ENCODE measurements around the gene TC2N.
A peak's percentile ranks its signal among the peaks of the same experiment; 100 is the strongest.

TC2N gene

DNA sequence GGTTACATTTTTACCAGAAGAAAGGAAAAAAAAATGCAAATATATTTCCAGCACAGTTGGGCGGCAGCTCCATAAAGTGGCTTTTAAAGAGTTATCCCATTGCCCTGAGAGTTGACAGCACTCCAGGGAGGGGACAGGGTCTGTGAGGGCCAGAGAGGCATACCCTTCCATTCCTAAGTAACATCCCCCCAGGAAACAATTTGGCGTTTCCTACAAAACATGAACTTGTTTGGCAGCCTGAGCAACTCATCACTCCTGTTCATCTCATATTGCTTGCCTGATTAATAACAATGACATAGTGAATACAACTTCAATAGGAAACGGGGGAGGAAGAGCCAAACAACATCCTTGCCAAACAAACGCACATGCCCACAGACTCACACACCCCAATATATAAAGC, 23.3 kb downstream of the TC2N start:
- TF ChIP-seq POLR2AphosphoS5 (IDR thresholded peaks at IDR 0.05; ENCODE audit: low read depth, low read length) (no peak), PAX5 (IDR thresholded peaks at IDR 0.05; ENCODE audit: insufficient read depth, low read length, severe bottlenecking) (no peak)
- DNase-seq (ENCODE audit: insufficient read length, low spot score) (no peak), FAIRE-seq (no peak)

DNA sequence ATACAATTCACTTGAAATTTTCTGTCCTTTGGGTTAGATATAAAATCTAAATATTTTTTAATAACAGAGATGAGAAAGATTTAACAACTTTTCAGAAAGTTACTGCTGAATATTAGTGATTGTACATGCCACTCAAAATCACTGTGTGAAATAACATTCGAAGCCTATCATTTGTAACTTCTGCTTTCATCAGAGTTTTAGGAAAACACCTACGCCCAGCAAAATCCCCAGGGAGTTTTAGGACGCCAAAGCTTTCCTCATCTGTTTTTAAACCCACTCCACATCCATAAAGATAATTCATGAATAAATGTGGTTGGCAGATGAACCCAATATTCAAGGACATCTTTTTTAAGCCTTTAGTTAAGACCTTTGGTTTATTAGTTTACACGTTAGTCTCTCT, 23.9 kb downstream of the TC2N start:
- no peak for TF ChIP-seq TAF1 (IDR thresholded peaks at IDR 0.05; ENCODE audit: low read depth, low read length)
- TF ChIP-seq POLR2A (IDR thresholded peaks at IDR 0.05; ENCODE audit: low read depth, low read length), result no peak
- TF ChIP-seq SPI1 (IDR thresholded peaks at IDR 0.05; ENCODE audit: low read depth, low read length), result no peak
- TF ChIP-seq POLR2AphosphoS5 (IDR thresholded peaks at IDR 0.05; ENCODE audit: low read depth, low read length), result no peak
- no peak for FAIRE-seq
- no peak for DNase-seq (ENCODE audit: insufficient read length, low spot score)

DNA sequence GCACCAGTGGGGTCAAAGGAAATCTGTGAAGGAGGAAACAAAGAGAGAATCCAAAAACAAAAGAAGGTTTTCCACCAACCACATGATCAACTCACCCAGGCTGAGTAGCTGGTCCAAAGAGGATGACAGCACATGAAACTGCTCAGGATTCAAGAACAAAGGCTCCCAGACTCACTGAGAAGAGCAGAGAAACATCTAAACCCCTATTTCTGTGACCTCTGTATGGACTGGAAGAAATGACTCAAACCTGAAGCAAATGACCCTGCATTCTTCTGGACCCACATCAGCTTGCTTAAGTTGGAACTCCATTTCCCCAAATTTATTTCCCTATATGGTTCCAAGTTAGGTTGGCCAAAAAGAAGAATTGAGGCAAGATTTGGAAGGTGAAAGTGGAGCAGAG, 26.3 kb downstream of the TC2N start:
- FAIRE-seq, result no peak
- TF ChIP-seq POLR2A (IDR thresholded peaks at IDR 0.05; ENCODE audit: low read depth, low read length) (no peak), POLR2AphosphoS5 (IDR thresholded peaks at IDR 0.05; ENCODE audit: low read depth, low read length) (no peak), PAX5 (IDR thresholded peaks at IDR 0.05; ENCODE audit: insufficient read depth, low read length, severe bottlenecking) (no peak), TAF1 (IDR thresholded peaks at IDR 0.05; ENCODE audit: low read depth, low read length) (no peak), POU2F2 (IDR thresholded peaks at IDR 0.05; ENCODE audit: low read depth, low read length) (no peak), SPI1 (IDR thresholded peaks at IDR 0.05; ENCODE audit: low read depth, low read length) (no peak)
- no peak for DNase-seq (ENCODE audit: insufficient read length, low spot score)

DNA sequence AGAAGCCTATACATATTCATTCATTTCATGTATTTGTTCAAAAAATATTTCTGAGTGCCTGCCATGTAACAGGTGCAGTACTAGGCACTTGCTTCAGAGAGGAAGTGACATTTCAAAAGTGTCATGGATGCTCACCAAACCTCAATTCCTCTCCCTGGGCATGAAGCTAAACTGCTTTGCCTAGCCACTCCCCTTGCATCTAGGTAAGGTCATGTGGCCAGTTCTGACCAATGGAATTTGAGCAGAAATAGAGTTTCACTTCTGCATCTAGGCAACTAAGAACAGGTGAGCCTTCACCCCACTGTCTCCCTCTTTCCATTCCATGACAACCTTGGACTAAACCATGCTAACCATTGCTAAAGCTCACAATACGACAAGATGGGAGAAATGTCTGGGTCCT, 27.6 kb downstream of the TC2N start:
- DNase-seq (ENCODE audit: insufficient read length, low spot score), result no peak
- TF ChIP-seq TAF1 (IDR thresholded peaks at IDR 0.05; ENCODE audit: low read depth, low read length) (no peak), SPI1 (IDR thresholded peaks at IDR 0.05; ENCODE audit: low read depth, low read length) (peak; percentile 82), POU2F2 (IDR thresholded peaks at IDR 0.05; ENCODE audit: low read depth, low read length) (no peak)
- peak; percentile 33 for FAIRE-seq

DNA sequence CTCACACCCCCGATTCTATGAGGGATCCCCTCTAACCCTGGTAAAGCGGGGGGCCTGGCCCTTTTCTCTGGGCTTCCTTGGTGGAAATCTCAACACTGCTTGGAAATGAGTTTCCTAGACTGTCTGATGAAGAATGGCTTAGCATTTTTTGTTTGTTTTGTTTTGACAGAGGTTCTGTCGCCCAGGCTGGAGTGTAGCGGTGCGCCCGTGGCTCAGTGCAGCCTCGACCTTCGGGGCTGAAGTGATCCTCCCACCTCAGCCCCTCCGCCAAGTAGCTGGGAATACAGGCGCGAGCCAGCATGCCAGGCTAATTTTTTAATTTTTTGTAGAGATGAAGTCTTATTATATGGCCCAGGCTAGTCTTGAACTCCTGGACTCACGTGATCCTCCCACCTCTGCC, 30.3 kb downstream of the TC2N start:
- no peak for DNase-seq (ENCODE audit: insufficient read length, low spot score)
- FAIRE-seq, result no peak
- TF ChIP-seq POLR2A (IDR thresholded peaks at IDR 0.05; ENCODE audit: low read depth, low read length), result no peak
- no peak for TF ChIP-seq SPI1 (IDR thresholded peaks at IDR 0.05; ENCODE audit: low read depth, low read length)
- no peak for TF ChIP-seq PAX5 (IDR thresholded peaks at IDR 0.05; ENCODE audit: insufficient read depth, low read length, severe bottlenecking)

DNA sequence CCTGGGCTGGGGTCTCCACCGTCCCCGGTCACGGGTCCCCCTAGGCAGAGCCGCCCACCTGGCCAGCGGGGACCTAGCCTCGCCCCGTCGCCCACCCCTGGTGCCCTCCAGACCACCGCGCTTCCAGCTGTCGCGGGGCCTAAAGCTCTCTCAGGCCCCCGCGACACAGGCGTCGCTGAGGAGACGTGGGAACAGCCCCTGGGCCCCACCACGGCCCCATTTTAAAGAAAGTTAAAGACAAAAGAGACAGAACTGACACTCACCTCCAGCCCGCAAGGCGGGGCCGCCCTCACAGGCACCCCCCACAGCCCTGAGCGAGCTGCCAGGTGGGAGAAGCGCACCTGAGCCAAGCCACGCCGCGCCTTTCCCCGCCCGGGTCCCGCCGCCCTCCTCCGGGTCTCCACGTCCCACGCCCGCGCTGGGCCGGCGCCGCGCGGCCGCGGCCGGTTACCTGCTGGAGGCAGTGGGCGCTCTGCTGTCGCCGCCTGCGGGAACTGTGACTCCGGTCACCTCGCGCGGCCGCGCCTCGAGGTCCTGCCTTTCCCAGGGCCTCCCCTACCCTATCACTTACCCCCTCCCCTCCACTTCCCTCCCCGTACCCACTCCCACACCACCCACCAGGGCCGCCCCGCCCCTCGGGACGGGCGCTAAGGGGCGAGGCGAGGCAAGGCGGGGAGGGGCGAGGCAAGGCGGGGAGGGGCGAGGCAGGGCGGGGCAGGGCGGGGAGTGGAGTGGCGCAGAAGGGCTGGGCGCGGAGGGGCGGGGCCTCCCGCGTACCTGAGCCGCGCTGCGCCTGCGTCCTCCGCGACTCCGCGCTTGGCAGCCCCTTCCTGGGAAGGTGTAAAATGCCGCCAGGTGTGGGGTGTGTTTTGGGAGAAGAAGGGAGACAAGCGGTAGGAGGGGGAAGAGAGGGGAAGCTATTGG, 31.2 kb downstream of the TC2N start:
- no peak for TF ChIP-seq POU2F2 (IDR thresholded peaks at IDR 0.05; ENCODE audit: low read depth, low read length)
- no peak for TF ChIP-seq POLR2AphosphoS5 (IDR thresholded peaks at IDR 0.05; ENCODE audit: low read depth, low read length)
- TF ChIP-seq POLR2A (IDR thresholded peaks at IDR 0.05; ENCODE audit: low read depth, low read length), result no peak
- TF ChIP-seq SPI1 (IDR thresholded peaks at IDR 0.05; ENCODE audit: low read depth, low read length), result no peak
- TF ChIP-seq PAX5 (IDR thresholded peaks at IDR 0.05; ENCODE audit: insufficient read depth, low read length, severe bottlenecking), result no peak
- TF ChIP-seq TAF1 (IDR thresholded peaks at IDR 0.05; ENCODE audit: low read depth, low read length), result no peak
- FAIRE-seq (peak; percentile 71), DNase-seq (ENCODE audit: insufficient read length, low spot score) (peak; percentile 61)

DNA sequence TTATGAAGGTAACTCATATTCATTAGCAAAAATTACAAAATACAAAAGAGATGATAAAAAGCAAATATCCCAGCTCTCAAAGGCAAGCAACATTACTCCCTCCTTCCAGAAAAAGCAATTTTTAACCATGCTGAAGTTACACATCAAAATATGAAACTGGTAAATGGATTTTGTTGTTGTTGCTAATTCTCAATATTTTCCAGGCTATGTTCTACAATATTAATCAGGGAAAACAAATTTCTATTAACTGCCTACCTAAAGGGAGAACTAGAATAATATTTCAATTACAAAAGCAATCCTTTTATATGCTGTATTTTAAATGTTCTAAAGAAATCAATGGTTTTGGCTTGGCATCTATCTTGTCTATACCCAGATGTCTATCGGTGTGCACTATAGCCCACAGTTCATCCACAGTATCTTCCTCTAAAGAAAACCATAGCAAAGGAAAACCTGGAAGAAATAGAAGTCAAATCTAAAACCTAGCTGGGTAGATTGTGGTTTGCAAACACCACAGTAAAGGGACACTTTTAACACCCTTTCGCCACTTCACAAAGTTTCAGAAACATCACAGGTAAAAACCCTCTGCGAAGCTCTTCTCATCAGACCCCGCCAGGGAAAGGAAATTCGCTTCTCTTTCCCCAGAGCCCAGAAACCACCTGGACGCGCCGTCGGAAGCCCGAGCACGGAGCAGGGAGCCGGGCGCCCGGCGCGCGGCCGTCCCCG, 32.0 kb downstream of the TC2N start:
- no peak for DNase-seq (ENCODE audit: insufficient read length, low spot score)
- TF ChIP-seq POU2F2 (IDR thresholded peaks at IDR 0.05; ENCODE audit: low read depth, low read length) (no peak), TAF1 (IDR thresholded peaks at IDR 0.05; ENCODE audit: low read depth, low read length) (no peak), POLR2AphosphoS5 (IDR thresholded peaks at IDR 0.05; ENCODE audit: low read depth, low read length) (no peak), POLR2A (IDR thresholded peaks at IDR 0.05; ENCODE audit: low read depth, low read length) (no peak), PAX5 (IDR thresholded peaks at IDR 0.05; ENCODE audit: insufficient read depth, low read length, severe bottlenecking) (no peak), SPI1 (IDR thresholded peaks at IDR 0.05; ENCODE audit: low read depth, low read length) (no peak)
- no peak for FAIRE-seq

DNA sequence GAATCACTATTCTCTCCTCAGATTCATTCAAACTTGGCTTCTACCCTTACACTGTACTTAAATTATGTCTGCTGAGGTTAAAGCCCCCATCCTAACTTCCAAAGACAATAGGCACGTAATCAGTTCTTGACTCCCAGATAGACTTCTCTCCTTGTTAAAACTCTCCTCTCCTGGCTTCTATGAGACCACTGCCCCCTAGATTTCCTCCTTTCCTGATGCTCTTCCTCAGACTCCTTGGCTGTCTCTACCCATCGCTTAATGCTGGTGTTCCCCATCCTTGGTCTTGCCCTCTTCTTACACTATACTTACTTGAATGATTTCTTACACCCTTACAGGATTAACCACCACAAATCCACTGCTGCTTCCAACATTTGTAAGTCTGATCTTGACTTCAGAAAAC, 32.8 kb downstream of the TC2N start:
- FAIRE-seq (no peak), DNase-seq (ENCODE audit: insufficient read length, low spot score) (no peak)
- TF ChIP-seq PAX5 (IDR thresholded peaks at IDR 0.05; ENCODE audit: insufficient read depth, low read length, severe bottlenecking) (no peak), POU2F2 (IDR thresholded peaks at IDR 0.05; ENCODE audit: low read depth, low read length) (no peak), TAF1 (IDR thresholded peaks at IDR 0.05; ENCODE audit: low read depth, low read length) (no peak), POLR2AphosphoS5 (IDR thresholded peaks at IDR 0.05; ENCODE audit: low read depth, low read length) (no peak)

DNA sequence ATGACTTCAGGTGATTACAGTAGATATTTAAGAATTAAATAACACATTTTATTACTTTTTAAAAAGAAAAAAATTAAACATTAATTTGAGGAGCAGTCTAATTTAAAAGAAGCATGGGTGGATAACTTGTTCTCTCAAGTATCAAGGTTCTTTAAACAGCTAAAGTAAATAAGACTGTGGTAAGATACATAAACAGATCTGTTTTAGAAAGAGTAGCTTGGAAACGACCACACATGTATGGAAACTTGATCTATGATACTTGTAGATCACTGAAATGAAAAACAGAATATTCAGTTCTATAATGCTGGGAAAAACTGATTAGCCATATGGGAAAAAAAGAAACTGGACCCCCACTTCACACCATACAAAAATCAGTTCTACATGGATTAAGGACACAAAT, 36.0 kb downstream of the TC2N start:
- no peak for DNase-seq (ENCODE audit: insufficient read length, low spot score)
- FAIRE-seq, result no peak
- TF ChIP-seq POU2F2 (IDR thresholded peaks at IDR 0.05; ENCODE audit: low read depth, low read length) (no peak), PAX5 (IDR thresholded peaks at IDR 0.05; ENCODE audit: insufficient read depth, low read length, severe bottlenecking) (no peak), TAF1 (IDR thresholded peaks at IDR 0.05; ENCODE audit: low read depth, low read length) (no peak), POLR2A (IDR thresholded peaks at IDR 0.05; ENCODE audit: low read depth, low read length) (no peak), SPI1 (IDR thresholded peaks at IDR 0.05; ENCODE audit: low read depth, low read length) (no peak), POLR2AphosphoS5 (IDR thresholded peaks at IDR 0.05; ENCODE audit: low read depth, low read length) (no peak)

DNA sequence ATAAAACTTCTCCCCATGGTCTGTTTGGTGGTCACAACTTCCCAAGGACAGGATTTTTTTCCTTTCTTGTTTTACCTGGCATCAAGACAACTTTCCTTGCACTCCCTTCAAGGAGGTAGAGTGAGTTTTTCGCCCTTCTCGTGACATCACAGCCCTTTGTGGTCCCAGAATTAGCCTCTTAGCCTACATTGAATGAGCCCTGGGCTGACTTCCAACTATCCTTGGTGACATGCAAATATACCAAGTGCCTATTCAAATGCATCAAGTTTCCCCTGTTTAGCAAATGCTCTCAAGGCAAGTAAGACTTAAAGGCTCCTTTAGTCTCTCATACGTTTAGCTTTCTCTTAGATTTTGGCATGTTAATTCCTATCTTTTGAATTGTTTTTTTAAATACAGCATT, 36.6 kb downstream of the TC2N start:
- TF ChIP-seq POLR2A (IDR thresholded peaks at IDR 0.05; ENCODE audit: low read depth, low read length) (no peak), POU2F2 (IDR thresholded peaks at IDR 0.05; ENCODE audit: low read depth, low read length) (peak; percentile 88)
- DNase-seq (ENCODE audit: insufficient read length, low spot score) (no peak), FAIRE-seq (peak; percentile 64)

All from GM12891 (cell line).